CD14-positive monocyte (primary cell): ENCODE measurements around the gene SPIRE1. TPM values are rescaled to one million over a fixed set of nuclear protein-coding genes. Genes with fewer than 3 reads are reported as not detected.

ENCODE experiments used
- DNase-seq, 3 donors: peaks; one replicate each; pipeline ENCODE4 v3.0.0-alpha.2; 2011 to 2022
- H2AFZ ChIP-seq: 2 replicates; pipeline ENCODE4 v1.6.0; 2012; ENCODE audit warnings: mild to moderate bottlenecking, low read depth, low read length, inconsistent platforms; ENCODE audit not compliant: insufficient read depth, poor library complexity, severe bottlenecking
- H3K27ac ChIP-seq, 2 donors: 1 replicate in 1 of 2; 2 replicates in 1 of 2; pipeline ENCODE4 v1.5.1; 2012 to 2013; ENCODE audit warnings: low read length in 2 of 2, control low read depth in 1 of 2, inconsistent platforms in 1 of 2, low read depth in 1 of 2, mild to moderate bottlenecking in 1 of 2
- H3K27me3 ChIP-seq, 2 donors: one replicate each; pipeline versions ENCODE4 v1.6.0 to v1.6.1; 2011 to 2013; ENCODE audit warnings: low read length in 2 of 2; ENCODE audit not compliant: control insufficient read depth in 2 of 2, insufficient read depth in 2 of 2
- H3K36me3 ChIP-seq, 2 donors: replicated peaks in 1 of 2; 1 replicate in 1 of 2; 2 replicates in 1 of 2; pipeline versions ENCODE4 v1.5.1 to v1.6.1; 2012 to 2013; ENCODE audit warnings: low read length in 2 of 2, control low read depth in 1 of 2, inconsistent platforms in 1 of 2, mild to moderate bottlenecking in 1 of 2; ENCODE audit not compliant: insufficient read depth in 2 of 2, control insufficient read depth in 1 of 2
- H3K4me1 ChIP-seq, 2 donors: 1 replicate in 1 of 2; 2 replicates in 1 of 2; pipeline versions ENCODE4 v1.5.1 to v1.6.1; 2012 to 2013; ENCODE audit warnings: low read length in 2 of 2, control low read depth in 1 of 2, inconsistent platforms in 1 of 2, mild to moderate bottlenecking in 1 of 2, moderate library complexity in 1 of 2; ENCODE audit not compliant: insufficient read depth in 2 of 2, control insufficient read depth in 1 of 2
- H3K4me2 ChIP-seq: replicated peaks from 2 replicates; pipeline ENCODE3; 2012; ENCODE audit warnings: low read length, moderate library complexity, mild to moderate bottlenecking; ENCODE audit not compliant: poor library complexity, severe bottlenecking; ENCODE audit errors: extremely low read depth
- H3K4me3 ChIP-seq, 3 experiments: fragments of 200-600 bp in 1 of 3; sonication (generic) in 1 of 3; replicated peaks in 1 of 3; 1 replicate in 2 of 3; 2 replicates in 1 of 3; pipeline ENCODE4 v1.5.1; 2011 to 2013; ENCODE audit warnings: low read length in 3 of 3, mild to moderate bottlenecking in 3 of 3, control low read depth in 2 of 3, low read depth in 2 of 3, inconsistent platforms in 1 of 3, moderate library complexity in 1 of 3
- H3K79me2 ChIP-seq: 2 replicates; pipeline ENCODE4 v1.6.0; 2012; ENCODE audit warnings: mild to moderate bottlenecking, control low read depth, inconsistent platforms, low read length, moderate library complexity; ENCODE audit not compliant: insufficient read depth
- H3K9ac ChIP-seq: 2 replicates; pipeline ENCODE4 v1.6.0; 2017; ENCODE audit warnings: low read length, mild to moderate bottlenecking; ENCODE audit not compliant: insufficient read depth, poor library complexity, severe bottlenecking
- H3K9me3 ChIP-seq, 2 donors: replicated peaks in 1 of 2; 1 replicate in 1 of 2; 2 replicates in 1 of 2; pipeline versions ENCODE4 v1.5.1 to v1.6.1; 2012 to 2013; ENCODE audit warnings: low read length in 2 of 2, control low read depth in 1 of 2; ENCODE audit not compliant: control insufficient read depth in 1 of 2, insufficient read depth in 1 of 2
- H4K20me1 ChIP-seq: 2 replicates; pipeline ENCODE4 v1.6.0; 2012; ENCODE audit warnings: mild to moderate bottlenecking, low read length, control low read depth, moderate library complexity; ENCODE audit not compliant: insufficient read depth
- H3K27ac Mint-ChIP-seq, 7 donors: one replicate each; pipeline ENCODE4 v1.8.0; 2020; ENCODE audit warnings: mild to moderate bottlenecking in 7 of 7, mixed read lengths in 7 of 7, moderate library complexity in 6 of 7, inconsistent platforms in 2 of 7
- H3K27me3 Mint-ChIP-seq, 3 donors: one replicate each; pipeline ENCODE4 v1.8.0; 2021 to 2022; ENCODE audit warnings: low read depth in 3 of 3, mild to moderate bottlenecking in 3 of 3, mixed read lengths in 3 of 3, moderate library complexity in 3 of 3, inconsistent platforms in 1 of 3
- H3K36me3 Mint-ChIP-seq, 2 donors: one replicate each; pipeline ENCODE4 v1.8.0; 2020; ENCODE audit warnings: mixed read lengths in 2 of 2, inconsistent platforms in 1 of 2, mild to moderate bottlenecking in 1 of 2
- H3K4me1 Mint-ChIP-seq: one replicate; pipeline ENCODE4 v1.8.0; 2020; ENCODE audit warnings: mild to moderate bottlenecking, mixed read lengths
- H3K4me3 Mint-ChIP-seq, 2 donors: one replicate each; pipeline ENCODE4 v1.8.0; 2020; ENCODE audit warnings: mild to moderate bottlenecking in 2 of 2, mixed read lengths in 2 of 2, moderate library complexity in 1 of 2
- H3K9me3 Mint-ChIP-seq, 7 donors: one replicate each; pipeline ENCODE4 v1.8.0; 2020 to 2022; ENCODE audit warnings: mixed read lengths in 7 of 7, mild to moderate bottlenecking in 6 of 7, moderate library complexity in 6 of 7, inconsistent platforms in 2 of 7
- WGBS: methylation state at CpG from one replicate; pipeline ENCODE4 v1.1.5; 2013; ENCODE audit warnings: missing lambda C conversion rate; ENCODE audit not compliant: insufficient coverage; 5-methylcytosine and 5-hydroxymethylcytosine counted together
- intact Hi-C, 2 donors: fragments of 100-400 bp; cut with micrococcal nuclease; formaldehyde crosslinking; loops; one replicate each; pipeline versions ENCODE4 v1.15.0 to v1.15.1; 2023
- polyA plus RNA-seq, 3 donors: library from polyadenylated mRNA; depleted of rRNA in 1 of 3; unstranded in 2 of 3; stranded (reverse) in 1 of 3; fragments of 300-500 nt in 2 of 3; fragments of >200 nt in 1 of 3; fragmentation: Illumina TruSeq in 2 of 3; gene quantifications; 1 replicate in 2 of 3; 2 replicates in 1 of 3; pipeline ENCODE4 v1.2.3, GENCODE V29; 2012 to 2021
- TF ChIP-seq, protein P1 (sequence below): fragments of 200-600 bp; IDR thresholded peaks from one replicate; pipeline ENCODE4 v1.8.0; 2022; ENCODE audit warnings: antibody characterized with exemption, mild to moderate bottlenecking

Gene SPIRE1
- polyA plus RNA-seq, 3 donors = 1.7 to 1.9 (median 1.8) TPM

GRCh38 chr18:12408247-12408869, 249.5 kb downstream of the SPIRE1 start:
- WGBS = 11% methylated on average over 14 of the region's 32 CpGs

DNA sequence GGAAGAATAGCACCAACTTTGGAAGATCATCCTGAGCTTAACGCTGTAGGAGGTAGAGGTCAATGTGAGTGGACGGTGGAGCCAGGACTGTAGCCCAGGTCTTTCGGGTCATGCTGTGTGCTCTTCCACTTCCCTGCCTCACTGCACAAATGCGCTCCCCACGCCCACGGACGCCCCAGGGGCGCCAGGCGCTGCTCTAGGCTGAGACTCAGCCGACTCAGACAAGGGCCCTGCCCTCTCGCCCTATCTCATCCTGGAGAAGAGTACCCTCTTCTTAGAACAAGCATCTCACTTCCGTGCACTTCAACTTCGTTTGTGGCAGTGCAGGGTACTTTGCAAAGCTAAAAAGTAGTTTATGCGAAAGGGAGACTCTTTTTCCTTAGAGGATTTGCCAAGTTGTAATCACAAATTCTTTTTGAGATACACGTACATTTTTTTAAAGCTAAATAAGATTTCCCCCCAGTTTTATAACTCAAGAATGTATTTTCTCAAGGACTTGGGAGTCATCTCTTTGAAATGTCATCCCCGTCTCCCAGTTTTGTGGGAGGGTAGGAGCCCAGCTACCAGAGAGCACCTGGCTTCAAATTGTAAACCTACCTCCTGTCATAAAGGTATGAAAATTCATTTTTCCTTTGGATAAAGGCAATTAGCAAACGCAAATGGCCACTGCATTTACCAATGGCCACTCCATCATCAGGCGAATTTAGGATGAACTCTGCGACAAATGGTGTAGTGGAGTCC, 251.4 kb downstream of the SPIRE1 start:
- no peak overlapping the region for H2AFZ ChIP-seq
- no peak overlapping the region for H3K27ac ChIP-seq
- Mint-ChIP-seq H3K9me3 (peaks cover 0 to 1% (median 0%) of the 10 kb centered on the region in 7 donors), H3K4me3 (peak overlapping the region; percentile 83 to 93), H3K36me3 (peaks cover 0 to 2% of the 10 kb centered on the region in 2 donors), H3K27me3 (peaks cover 32 to 47% (median 36%) of the 10 kb centered on the region in 3 donors), H3K4me1 (peaks cover 32% of the 10 kb centered on the region), H3K27ac (no peak overlapping the region)
- no peaks in the 10 kb centered on the region for H3K79me2 ChIP-seq
- H3K9ac ChIP-seq = no peak overlapping the region
- H3K4me3 ChIP-seq = peak overlapping the region in 1 of 3 experiments; percentile 71
- H3K4me2 ChIP-seq = peak overlapping the region; percentile 76
- TF ChIP-seq, protein P1, sequence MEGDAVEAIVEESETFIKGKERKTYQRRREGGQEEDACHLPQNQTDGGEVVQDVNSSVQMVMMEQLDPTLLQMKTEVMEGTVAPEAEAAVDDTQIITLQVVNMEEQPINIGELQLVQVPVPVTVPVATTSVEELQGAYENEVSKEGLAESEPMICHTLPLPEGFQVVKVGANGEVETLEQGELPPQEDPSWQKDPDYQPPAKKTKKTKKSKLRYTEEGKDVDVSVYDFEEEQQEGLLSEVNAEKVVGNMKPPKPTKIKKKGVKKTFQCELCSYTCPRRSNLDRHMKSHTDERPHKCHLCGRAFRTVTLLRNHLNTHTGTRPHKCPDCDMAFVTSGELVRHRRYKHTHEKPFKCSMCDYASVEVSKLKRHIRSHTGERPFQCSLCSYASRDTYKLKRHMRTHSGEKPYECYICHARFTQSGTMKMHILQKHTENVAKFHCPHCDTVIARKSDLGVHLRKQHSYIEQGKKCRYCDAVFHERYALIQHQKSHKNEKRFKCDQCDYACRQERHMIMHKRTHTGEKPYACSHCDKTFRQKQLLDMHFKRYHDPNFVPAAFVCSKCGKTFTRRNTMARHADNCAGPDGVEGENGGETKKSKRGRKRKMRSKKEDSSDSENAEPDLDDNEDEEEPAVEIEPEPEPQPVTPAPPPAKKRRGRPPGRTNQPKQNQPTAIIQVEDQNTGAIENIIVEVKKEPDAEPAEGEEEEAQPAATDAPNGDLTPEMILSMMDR = no peak
- 90% methylated on average over 8 of the region's 19 CpGs for WGBS
- H3K9me3 ChIP-seq = no peaks in the 10 kb centered on the region
- H4K20me1 ChIP-seq = no peaks in the 10 kb centered on the region
- intact Hi-C loops = loop anchor here (5.0 kb wide), 1 partner anchor 251 kb away; the partner anchor contains the start of gene SPIRE1 (in 2 of the 2)
- no peaks in the 10 kb centered on the region for H3K36me3 ChIP-seq
- H3K4me1 ChIP-seq = peaks cover 14 to 18% of the 10 kb centered on the region in 2 donors
- no peak for DNase-seq
- peaks cover 14 to 27% of the 10 kb centered on the region in 2 donors for H3K27me3 ChIP-seq

More at GRCh38 chr18:12408247-12408869, 249.5 kb downstream of the SPIRE1 start:
- Histone ChIP-seq H3K27me3 (peaks cover 14 to 27% of the 10 kb centered on the region in 2 donors), H3K79me2 (no peaks in the 10 kb centered on the region), H2AFZ (peak overlapping the region; percentile 80), H3K9ac (peak overlapping the region; percentile 56), H3K4me2 (peak overlapping the region; percentile 76), H3K4me3 (peak overlapping the region; percentile 23 to 71 (median 40)), H3K36me3 (no peaks in the 10 kb centered on the region), H3K27ac (no peak overlapping the region), H3K9me3 (no peaks in the 10 kb centered on the region), H4K20me1 (no peaks in the 10 kb centered on the region), H3K4me1 (peaks cover 14 to 18% of the 10 kb centered on the region in 2 donors)
- peaks cover 0 to 1% (median 0%) of the 10 kb centered on the region in 7 donors for H3K9me3 Mint-ChIP-seq
- intact Hi-C loops = loop anchor here (5.0 kb wide), 1 partner anchor 249 kb away; the partner anchor contains the start of gene SPIRE1 (in 2 of the 2)
- H3K27me3 Mint-ChIP-seq = peaks cover 29 to 44% (median 31%) of the 10 kb centered on the region in 3 donors
- no peak for DNase-seq
- peaks cover 0 to 2% of the 10 kb centered on the region in 2 donors for H3K36me3 Mint-ChIP-seq
- peak overlapping the region in 3 of 7 donors; percentile 40 to 61 (median 57) for H3K27ac Mint-ChIP-seq
- H3K4me3 Mint-ChIP-seq = peak overlapping the region; percentile 72 to 86
- peaks cover 24% of the 10 kb centered on the region for H3K4me1 Mint-ChIP-seq
- TF ChIP-seq, protein P1 = no peak
